ENCODE measurements around the gene SMYD5.

The SMYD5 gene

GRCh38 chr2:73217160-73217559, 3.1 kb downstream of the SMYD5 start:
- no peak for TF ChIP-seq CTCF (IDR thresholded peaks at IDR 0.05; ENCODE audit: borderline replicate concordance, control extremely low read depth, extremely low read depth, insufficient read depth, missing control alignments)
- DNase-seq (ENCODE audit: low spot score): no peak
- in situ Hi-C loops (cut with MboI; ENCODE audit: low sequenced_read_pairs, unreplicated experiment): no loop called here

GRCh38 chr2:73217826-73218225, 3.8 kb downstream of the SMYD5 start:
- in situ Hi-C loops (cut with MboI; ENCODE audit: low sequenced_read_pairs, unreplicated experiment): no loop called here
- no peak for TF ChIP-seq CTCF (IDR thresholded peaks at IDR 0.05; ENCODE audit: borderline replicate concordance, control extremely low read depth, extremely low read depth, insufficient read depth, missing control alignments)
- no peak for DNase-seq (ENCODE audit: low spot score)

DNA sequence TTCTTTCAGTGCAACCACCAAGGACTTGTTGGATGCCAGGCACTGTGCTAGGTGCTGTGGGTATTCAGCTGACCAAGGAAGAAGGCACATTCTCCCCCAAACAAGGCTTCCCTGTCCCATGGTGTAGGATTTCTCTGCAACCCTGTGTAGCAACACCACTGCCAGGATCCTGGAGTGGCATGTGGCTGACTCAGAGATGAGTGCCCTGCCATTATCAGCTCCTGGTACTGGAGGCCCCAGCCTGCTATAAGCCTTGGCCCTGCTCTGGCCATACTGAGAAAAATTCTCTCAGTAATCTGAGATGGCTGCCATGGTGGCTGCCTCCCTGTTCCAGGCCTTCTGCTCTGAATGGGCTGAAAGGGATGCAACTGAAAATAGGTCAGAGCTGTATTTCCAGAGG, 4.3 kb downstream of the SMYD5 start:
- no peak for TF ChIP-seq CTCF (IDR thresholded peaks at IDR 0.05; ENCODE audit: borderline replicate concordance, control extremely low read depth, extremely low read depth, insufficient read depth, missing control alignments)
- in situ Hi-C loops (cut with MboI; ENCODE audit: low sequenced_read_pairs, unreplicated experiment): no loop called here
- DNase-seq (ENCODE audit: low spot score): no peak

- DNase-seq (ENCODE audit: low spot score): no peak
- TF ChIP-seq CTCF (IDR thresholded peaks at IDR 0.05; ENCODE audit: borderline replicate concordance, control extremely low read depth, extremely low read depth, insufficient read depth, missing control alignments): no peak
- in situ Hi-C loops (cut with MboI; ENCODE audit: low sequenced_read_pairs, unreplicated experiment): no loop called here
Observed at GRCh38 chr2:73223821-73224220, 9.8 kb downstream of the SMYD5 start.

GRCh38 chr2:73225513-73226360, 11.7 kb downstream of the SMYD5 start:
- TF ChIP-seq CTCF (IDR thresholded peaks at IDR 0.05; ENCODE audit: borderline replicate concordance, control extremely low read depth, extremely low read depth, insufficient read depth, missing control alignments): no peak
- no peak for DNase-seq (ENCODE audit: low spot score)
- in situ Hi-C loops (cut with MboI; ENCODE audit: low sequenced_read_pairs, unreplicated experiment): no loop called here

- in situ Hi-C loops (cut with MboI; ENCODE audit: low sequenced_read_pairs, unreplicated experiment): no loop called here
- TF ChIP-seq CTCF (IDR thresholded peaks at IDR 0.05; ENCODE audit: borderline replicate concordance, control extremely low read depth, extremely low read depth, insufficient read depth, missing control alignments): no peak
- DNase-seq (ENCODE audit: low spot score): no peak
Observed at GRCh38 chr2:73227086-73227485, 13.0 kb downstream of the SMYD5 start.
